Measurements from ENCODE around the gene MID1IP1. TPM values are rescaled to one million over a fixed set of nuclear protein-coding genes. Genes with fewer than 3 reads are reported as not detected.

The MID1IP1 gene
- total RNA-seq, 2 donors from 2014 or later: 42.8 to 53.2 TPM

DNA sequence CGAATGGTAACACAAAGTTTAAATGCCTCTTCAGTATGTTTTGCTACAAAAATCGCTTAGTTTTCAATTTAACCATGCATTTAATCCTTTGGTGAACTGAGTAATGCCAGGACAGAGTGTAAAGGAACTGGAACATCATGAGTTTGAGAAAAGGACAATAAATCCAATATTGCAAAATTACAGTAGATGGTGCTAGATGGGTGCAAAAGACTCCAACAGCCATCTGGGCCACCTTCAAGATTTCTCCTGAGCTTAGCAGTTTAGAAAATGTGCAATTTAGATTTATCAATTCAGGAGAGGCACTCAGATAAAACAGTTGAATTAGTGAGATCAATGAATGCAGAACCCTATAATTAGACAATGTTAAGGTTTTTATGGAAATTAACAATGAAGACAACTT, 33.2 kb upstream of the MID1IP1 start:
- H3K4me1 ChIP-seq: no peaks in the 10 kb centered on the region
- peak; percentile 8 to 21 (median 10) for DNase-seq
- H3K9me3 ChIP-seq: no peaks in the 10 kb centered on the region
- intact Hi-C loops (cut with DNase I): no loop called here
- no peak overlapping the region for H3K27ac ChIP-seq
- peak in 6 of 7 experiments; percentile 18 to 67 (median 57) for TF ChIP-seq CTCF (IDR thresholded peaks at IDR 0.05)
- TF ChIP-seq POLR2A (IDR thresholded peaks at IDR 0.05): no peak
- no peaks in the 10 kb centered on the region for H3K36me3 ChIP-seq (replicated peaks in 1 of 2; ENCODE audit: insufficient read depth in 1 of 2, low read depth in 2 of 2)
- no peak overlapping the region for H3K4me3 ChIP-seq
- H3K27me3 ChIP-seq: no peaks in the 10 kb centered on the region
- ATAC-seq: peak; percentile 60
- 12 to 28% methylated on average over 2 of the region's 2 CpGs for WGBS, 2 donors

GRCh38 chrX:38770152-38770551, 31.1 kb upstream of the MID1IP1 start:
- intact Hi-C loops (cut with DNase I): loop anchor here (10.0 kb wide), 1 partner anchor 375 kb away; no protein-coding TSS in a partner anchor
- DNase-seq: no peak
- no peak for TF ChIP-seq POLR2A (IDR thresholded peaks at IDR 0.05)
- TF ChIP-seq CTCF (IDR thresholded peaks at IDR 0.05): no peak
- no peaks in the 10 kb centered on the region for H3K9me3 ChIP-seq
- no peaks in the 10 kb centered on the region for H3K27me3 ChIP-seq
- WGBS, 2 donors: 98% methylated on average over 9 of the region's 10 CpGs; no CpG with 5 or more reads in 1 of the 2 donors
- H3K36me3 ChIP-seq (replicated peaks in 1 of 2; ENCODE audit: insufficient read depth in 1 of 2, low read depth in 2 of 2): no peaks in the 10 kb centered on the region
- H3K4me3 ChIP-seq: no peak overlapping the region
- H3K4me1 ChIP-seq: no peaks in the 10 kb centered on the region
- ATAC-seq: no peak
- H3K27ac ChIP-seq: no peak overlapping the region

GRCh38 chrX:38774249-38774648, 27.0 kb upstream of the MID1IP1 start:
- no peaks in the 10 kb centered on the region for H3K4me1 ChIP-seq
- no peaks in the 10 kb centered on the region for H3K9me3 ChIP-seq
- no peak for ATAC-seq
- no peak for TF ChIP-seq CTCF (IDR thresholded peaks at IDR 0.05)
- no peak for TF ChIP-seq POLR2A (IDR thresholded peaks at IDR 0.05)
- H3K27me3 ChIP-seq: no peaks in the 10 kb centered on the region
- intact Hi-C loops (cut with DNase I): loop anchor here (10.0 kb wide), 1 partner anchor 371 kb away; no protein-coding TSS in a partner anchor
- no peak for DNase-seq
- H3K4me3 ChIP-seq: no peak overlapping the region
- 54 to 58% methylated on average over 2 to 4 of the region's 4 CpGs for WGBS, 2 donors
- H3K27ac ChIP-seq: no peak overlapping the region
- no peaks in the 10 kb centered on the region for H3K36me3 ChIP-seq (replicated peaks in 1 of 2; ENCODE audit: insufficient read depth in 1 of 2, low read depth in 2 of 2)

DNA sequence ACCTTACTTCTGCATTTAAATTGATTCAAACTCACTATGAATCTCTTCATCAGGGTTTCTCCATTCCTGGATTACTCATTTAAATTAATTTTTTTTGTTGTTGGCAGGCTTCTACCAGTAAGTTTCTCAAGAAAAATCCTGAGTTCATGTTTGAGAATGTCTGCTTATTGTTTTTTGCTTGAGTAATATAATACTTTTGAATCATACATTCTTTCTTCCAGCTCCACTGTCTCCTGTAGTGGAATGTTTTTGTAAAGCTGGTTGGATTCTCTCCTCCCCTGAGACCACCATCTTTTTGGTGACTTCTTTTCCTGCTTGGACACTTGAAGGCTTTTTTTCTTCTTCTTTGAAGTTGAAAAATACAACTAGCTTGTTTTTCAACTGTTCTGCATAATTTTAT, 4.3 kb upstream of the MID1IP1 start:
- Histone ChIP-seq H3K36me3 (replicated peaks in 1 of 2; ENCODE audit: insufficient read depth in 1 of 2, low read depth in 2 of 2) (no peaks in the 10 kb centered on the region), H3K9me3 (no peaks in the 10 kb centered on the region), H3K27ac (no peak overlapping the region), H3K4me1 (peaks cover 9% of the 10 kb centered on the region), H3K4me3 (no peak overlapping the region), H3K27me3 (no peaks in the 10 kb centered on the region)
- TF ChIP-seq POLR2A (IDR thresholded peaks at IDR 0.05) (no peak), CTCF (IDR thresholded peaks at IDR 0.05) (no peak)
- DNase-seq (no peak), ATAC-seq (no peak)
- intact Hi-C loops (cut with DNase I): no loop called here

DNA sequence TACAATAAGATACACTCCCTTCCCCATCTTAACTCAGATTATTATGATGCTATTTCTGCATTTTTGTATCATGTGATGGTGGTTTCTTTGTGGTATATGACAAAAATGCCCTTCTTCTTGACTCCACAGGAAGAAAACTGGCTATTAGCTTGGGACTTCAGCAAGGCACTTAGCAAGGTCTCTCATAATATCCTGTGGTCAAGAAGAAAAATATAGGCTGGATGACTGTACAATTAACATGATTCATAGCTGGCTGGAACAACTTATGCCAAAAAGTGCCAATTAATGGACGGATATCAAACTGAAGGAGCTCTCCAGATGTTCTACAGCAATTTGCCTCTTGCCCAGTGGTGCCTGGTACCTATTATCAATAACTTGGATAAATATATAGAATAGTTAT, 2.3 kb upstream of the MID1IP1 start:
- Histone ChIP-seq H3K27ac (no peak overlapping the region), H3K9me3 (no peaks in the 10 kb centered on the region), H3K27me3 (no peaks in the 10 kb centered on the region), H3K36me3 (replicated peaks in 1 of 2; ENCODE audit: insufficient read depth in 1 of 2, low read depth in 2 of 2) (no peaks in the 10 kb centered on the region), H3K4me3 (no peak overlapping the region), H3K4me1 (peaks cover 18% of the 10 kb centered on the region)
- WGBS, 2 donors: 93 to 100% methylated on average over 1 of the region's 1 CpG
- TF ChIP-seq CTCF (IDR thresholded peaks at IDR 0.05) (no peak), POLR2A (IDR thresholded peaks at IDR 0.05) (no peak)
- intact Hi-C loops (cut with DNase I): no loop called here
- DNase-seq (no peak), ATAC-seq (no peak)
